ES-I3 (cell line): Measurements from ENCODE around the gene MAP2K5.

Experiments used
- H3K36me3 ChIP-seq: 2 replicates; pipeline ENCODE4 v1.6.1; 2013; ENCODE audit warnings: mild to moderate bottlenecking, low read length, control low read depth, moderate library complexity; ENCODE audit not compliant: insufficient read depth
- H3K4me1 ChIP-seq: 2 replicates; pipeline ENCODE4 v1.6.1; 2013; ENCODE audit warnings: mild to moderate bottlenecking, control low read depth, low read length; ENCODE audit not compliant: insufficient read depth
- H3K9ac ChIP-seq: 2 replicates; pipeline ENCODE4 v1.6.1; 2013; ENCODE audit warnings: low read depth, mild to moderate bottlenecking, low read length, moderate library complexity
- H3K9me3 ChIP-seq: 2 replicates; pipeline ENCODE4 v1.6.1; 2013; ENCODE audit warnings: mild to moderate bottlenecking, low read length, moderate library complexity; ENCODE audit not compliant: control insufficient read depth, insufficient read depth

MAP2K5 gene

GRCh38 chr15:67559158-67559557 lies 16.7 kb downstream of the MAP2K5 start:
- Histone ChIP-seq H3K36me3 (0 out of 2 replicates have a peak, but pooled peaks cover 4% of the 10 kb centered on the region), H3K9me3 (0 out of 2 replicates have a peak, but pooled peaks cover 3% of the 10 kb centered on the region), H3K9ac (no peak overlapping the region), H3K4me1 (no peaks in the 10 kb centered on the region)

DNA sequence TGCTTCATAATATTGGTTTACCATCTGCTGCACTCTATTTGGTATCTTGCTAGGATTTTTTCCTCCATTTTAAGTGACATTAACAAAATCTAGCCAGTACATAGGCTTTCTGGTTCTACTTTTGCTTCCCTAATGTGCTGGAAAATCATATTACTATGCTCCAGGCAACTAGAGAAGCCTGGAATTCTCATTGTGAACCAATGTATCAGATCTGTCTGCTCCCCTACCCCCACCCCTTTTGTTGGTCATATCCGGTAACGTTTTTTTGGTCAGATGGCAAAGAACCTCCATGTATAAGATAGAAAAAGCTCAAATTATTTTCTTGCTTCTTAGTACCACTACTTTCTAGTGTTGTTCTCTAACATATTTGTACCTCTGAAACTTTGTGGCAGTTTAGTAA lies 17.1 kb downstream of the MAP2K5 start:
- 0 out of 2 replicates have a peak, but pooled peaks cover 3% of the 10 kb centered on the region for H3K4me1 ChIP-seq
- H3K36me3 ChIP-seq, result 0 out of 2 replicates have a peak, but pooled peaks cover 4% of the 10 kb centered on the region
- H3K9me3 ChIP-seq, result 0 out of 2 replicates have a peak, but pooled peaks cover 3% of the 10 kb centered on the region
- no peak overlapping the region for H3K9ac ChIP-seq

GRCh38 chr15:67560320-67560719 lies 17.8 kb downstream of the MAP2K5 start:
- Histone ChIP-seq H3K9ac (no peak overlapping the region), H3K9me3 (0 out of 2 replicates have a peak, but pooled peaks cover 3% of the 10 kb centered on the region), H3K36me3 (0 out of 2 replicates have a peak, but pooled peaks cover 4% of the 10 kb centered on the region), H3K4me1 (0 out of 2 replicates have a peak, but pooled peaks cover 4% of the 10 kb centered on the region)

GRCh38 chr15:67563092-67563491 lies 20.6 kb downstream of the MAP2K5 start:
- H3K36me3 ChIP-seq, result no peaks in the 10 kb centered on the region
- no peak overlapping the region for H3K9ac ChIP-seq
- H3K4me1 ChIP-seq, result 0 out of 2 replicates have a peak, but pooled peaks cover 4% of the 10 kb centered on the region

GRCh38 chr15:67564021-67564967 lies 21.8 kb downstream of the MAP2K5 start:
- H3K9me3 ChIP-seq, result no peaks in the 10 kb centered on the region
- no peak overlapping the region for H3K9ac ChIP-seq
- 0 out of 2 replicates have a peak, but pooled peaks cover 4% of the 10 kb centered on the region for H3K4me1 ChIP-seq
- no peaks in the 10 kb centered on the region for H3K36me3 ChIP-seq

More at GRCh38 chr15:67563092-67563491, 20.6 kb downstream of the MAP2K5 start:
- H3K9me3 ChIP-seq, result no peaks in the 10 kb centered on the region

GRCh38 chr15:67564968-67565345 lies 22.5 kb downstream of the MAP2K5 start:
- H3K9me3 ChIP-seq, result no peaks in the 10 kb centered on the region
- no peaks in the 10 kb centered on the region for H3K36me3 ChIP-seq
- no peak overlapping the region for H3K9ac ChIP-seq
- 0 out of 2 replicates have a peak, but pooled peaks cover 4% of the 10 kb centered on the region for H3K4me1 ChIP-seq

- H3K4me1 ChIP-seq, result no peaks in the 10 kb centered on the region
- no peak overlapping the region for H3K9ac ChIP-seq
- H3K36me3 ChIP-seq, result no peaks in the 10 kb centered on the region
- no peaks in the 10 kb centered on the region for H3K9me3 ChIP-seq
Observed at GRCh38 chr15:67569668-67570067, 27.2 kb downstream of the MAP2K5 start.

- Histone ChIP-seq H3K9ac (no peak overlapping the region), H3K36me3 (no peaks in the 10 kb centered on the region), H3K9me3 (no peaks in the 10 kb centered on the region), H3K4me1 (no peaks in the 10 kb centered on the region)
Observed at GRCh38 chr15:67570875-67571647, 28.6 kb downstream of the MAP2K5 start.

DNA sequence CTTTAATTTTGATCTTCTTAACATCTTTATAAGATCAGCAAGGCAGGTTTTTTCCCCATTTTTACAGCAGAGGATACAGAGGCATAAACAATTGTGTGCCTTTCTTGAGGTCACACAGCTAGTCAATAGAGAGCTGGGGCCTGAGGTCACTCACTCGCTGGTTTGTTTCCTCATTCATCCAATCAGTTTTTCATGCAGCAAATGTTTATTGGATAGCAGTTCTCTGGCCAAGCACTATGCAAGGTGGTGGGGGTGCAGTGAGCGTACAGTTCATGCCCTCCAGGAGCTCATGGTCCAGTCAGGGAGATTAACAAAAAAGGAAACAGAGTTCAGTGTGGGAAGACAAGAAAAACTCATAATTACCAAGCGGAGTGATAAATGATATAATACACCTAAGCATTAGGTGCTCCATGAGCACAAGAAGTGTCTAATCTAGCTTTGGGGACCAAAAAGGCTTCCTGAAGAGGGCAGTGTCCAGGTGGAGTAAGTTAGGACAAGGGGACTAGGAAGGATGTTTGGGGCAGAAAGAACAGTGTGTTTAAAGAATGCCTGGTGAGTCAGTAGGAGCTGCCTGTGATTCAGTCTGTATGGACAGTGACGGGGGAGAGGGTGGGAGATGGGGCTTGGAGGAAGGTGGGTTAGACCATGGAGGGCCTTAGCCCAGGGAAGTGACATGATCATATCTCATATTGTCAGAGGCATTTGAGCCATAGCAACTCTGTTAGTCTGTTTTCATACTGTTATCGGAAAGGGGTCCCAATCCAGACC lies 29.3 kb downstream of the MAP2K5 start:
- no peaks in the 10 kb centered on the region for H3K9me3 ChIP-seq
- H3K9ac ChIP-seq, result no peak overlapping the region
- H3K4me1 ChIP-seq, result no peaks in the 10 kb centered on the region
- no peaks in the 10 kb centered on the region for H3K36me3 ChIP-seq

DNA sequence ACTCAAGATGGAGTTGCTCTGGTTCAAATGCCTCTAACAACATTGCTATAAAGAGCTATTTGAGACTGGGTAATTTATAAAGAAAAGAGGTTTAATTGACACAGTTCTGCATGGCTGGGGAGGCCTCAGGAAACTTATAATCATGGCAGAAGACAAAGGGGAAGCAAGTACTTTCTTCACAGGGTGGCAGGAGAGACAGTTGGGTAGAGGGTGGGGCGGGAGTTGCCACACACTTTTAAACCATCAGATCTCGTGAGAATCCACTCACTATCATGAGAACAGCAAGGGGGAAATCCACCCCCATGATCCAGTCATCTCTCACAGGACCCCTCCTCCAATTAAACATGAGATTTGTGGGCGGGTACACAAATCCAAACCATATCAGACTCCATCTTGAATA lies 30.7 kb downstream of the MAP2K5 start:
- H3K9ac ChIP-seq, result no peak overlapping the region
- H3K9me3 ChIP-seq, result no peaks in the 10 kb centered on the region

GRCh38 chr15:67575039-67575502 lies 32.6 kb downstream of the MAP2K5 start:
- Histone ChIP-seq H3K4me1 (no peaks in the 10 kb centered on the region), H3K36me3 (no peaks in the 10 kb centered on the region), H3K9me3 (no peaks in the 10 kb centered on the region), H3K9ac (no peak overlapping the region)

More for the DNA sequence above, 30.7 kb downstream of the MAP2K5 start:
- Histone ChIP-seq H3K4me1 (no peaks in the 10 kb centered on the region), H3K36me3 (no peaks in the 10 kb centered on the region)

GRCh38 chr15:67578020-67578600 lies 35.6 kb downstream of the MAP2K5 start:
- H3K36me3 ChIP-seq, result no peaks in the 10 kb centered on the region
- H3K9me3 ChIP-seq, result no peaks in the 10 kb centered on the region
- H3K9ac ChIP-seq, result no peak overlapping the region
- no peaks in the 10 kb centered on the region for H3K4me1 ChIP-seq

DNA sequence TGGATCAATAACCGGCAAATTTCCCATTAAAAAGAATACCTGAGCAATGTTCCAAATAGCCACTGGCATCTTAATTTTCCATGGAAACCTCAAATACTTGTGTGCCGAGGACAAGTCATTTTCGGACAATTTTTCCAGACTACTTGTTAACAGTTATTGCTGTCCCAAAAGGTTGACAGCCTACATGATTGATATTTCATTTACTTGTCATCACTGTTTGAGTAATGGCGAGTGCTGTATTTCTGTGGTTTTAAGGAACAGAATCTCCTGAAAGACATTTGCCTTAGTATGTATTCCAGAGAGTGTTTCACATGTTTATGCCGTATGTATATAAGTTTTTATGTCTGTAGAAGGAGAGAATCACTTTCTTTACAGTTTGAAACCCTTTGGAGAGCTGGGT lies 36.7 kb downstream of the MAP2K5 start:
- Histone ChIP-seq H3K9ac (no peak overlapping the region), H3K36me3 (no peaks in the 10 kb centered on the region), H3K9me3 (no peaks in the 10 kb centered on the region), H3K4me1 (no peaks in the 10 kb centered on the region)
